ENCODE data around the gene TNS1.

TNS1 gene

DNA sequence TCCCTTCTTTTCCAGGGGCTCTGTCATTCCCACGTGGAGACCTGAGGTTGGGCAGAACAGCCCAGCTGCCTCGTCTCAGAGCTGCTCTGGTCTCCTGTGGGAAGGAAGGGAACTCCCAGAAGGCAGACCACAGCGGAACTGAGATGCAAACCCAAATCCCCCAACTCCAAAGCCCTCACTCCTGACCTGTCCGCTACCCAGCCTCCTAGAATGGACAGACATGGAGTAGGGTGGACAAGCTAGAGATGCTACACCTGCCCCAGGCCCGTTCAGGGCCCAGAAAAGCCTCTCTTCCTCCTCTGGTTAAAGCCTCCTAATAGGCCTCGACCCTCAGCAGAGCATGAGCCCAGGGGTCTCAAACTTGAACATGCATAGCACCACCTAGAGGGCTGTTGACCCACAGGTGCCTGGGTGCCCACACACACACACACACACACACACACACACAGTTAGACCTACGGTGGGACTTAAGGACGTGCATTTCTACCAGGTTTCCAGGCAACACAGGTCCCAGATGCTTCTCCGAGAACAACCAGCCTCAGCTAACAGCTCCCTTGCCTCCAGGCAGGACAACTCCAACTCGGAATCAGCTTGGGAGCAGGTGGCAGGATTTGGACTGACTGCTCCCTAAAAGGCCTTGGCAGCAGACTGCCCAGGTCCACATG, 93.5 kb downstream of the TNS1 start:
- DNase-seq = no peak

DNA sequence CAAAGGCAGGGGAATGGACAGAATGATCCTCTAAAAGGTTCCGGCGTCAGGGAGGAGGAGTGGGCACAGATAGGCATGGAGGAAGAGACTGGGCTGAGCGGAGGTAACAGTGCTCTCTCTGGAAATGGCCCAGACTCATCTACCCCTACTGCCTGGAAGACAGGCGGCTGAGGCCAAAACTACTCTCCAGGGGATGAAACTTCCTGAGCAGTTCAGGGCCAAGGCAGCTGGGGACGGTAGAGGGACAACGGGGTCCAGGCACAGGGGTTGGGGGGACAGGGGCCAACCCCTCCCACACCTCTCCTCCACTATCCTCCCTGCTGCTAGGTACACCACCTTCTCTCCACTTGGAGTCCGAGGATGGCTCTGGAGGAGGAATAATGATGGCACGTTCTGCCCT, 94.3 kb downstream of the TNS1 start:
- DNase-seq = no peak

GRCh38 chr2:217907266-217907665, 95.5 kb downstream of the TNS1 start:
- no peak for DNase-seq

DNA sequence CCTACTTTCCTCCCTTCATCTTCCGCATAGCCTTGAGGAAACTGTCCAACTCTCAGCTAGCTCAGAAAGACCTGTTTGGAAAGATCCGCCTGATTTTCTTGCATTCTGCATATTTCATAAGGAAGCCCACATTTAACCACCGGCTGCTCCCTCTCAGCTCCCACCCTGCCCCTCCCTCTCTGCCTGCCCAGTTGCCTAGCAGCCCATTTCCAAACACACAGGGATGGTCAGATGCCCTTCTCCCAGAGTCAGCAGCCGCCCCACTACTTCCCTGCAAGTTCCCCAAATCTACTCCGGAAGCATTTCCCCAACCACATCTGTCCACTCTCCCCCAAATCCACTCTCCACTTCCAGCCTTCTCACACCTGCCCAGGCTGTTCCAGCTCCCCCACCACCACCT, 96.0 kb downstream of the TNS1 start:
- no peak for DNase-seq

DNA sequence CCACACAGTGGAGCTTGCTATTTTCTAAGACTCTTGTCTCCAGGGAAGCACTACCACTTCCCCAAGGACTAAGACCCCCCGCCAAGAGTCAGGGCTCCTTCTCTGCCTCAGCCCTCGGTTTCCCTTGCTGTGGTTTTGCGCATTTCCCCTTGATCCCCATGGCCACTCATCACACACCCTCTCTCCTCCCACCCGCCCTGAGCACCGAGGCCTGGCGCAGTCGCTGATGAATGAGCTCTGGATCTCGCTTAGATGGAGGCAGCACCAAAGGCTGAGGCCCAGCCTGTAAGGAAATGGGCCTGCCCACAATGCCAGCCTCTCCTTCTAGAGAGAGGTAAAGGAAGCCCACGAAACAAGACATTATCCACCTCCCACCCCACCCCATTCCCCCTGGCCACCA, 96.9 kb downstream of the TNS1 start:
- DNase-seq = no peak

GRCh38 chr2:217905395-217905794, 97.4 kb downstream of the TNS1 start:
- DNase-seq = no peak

DNA sequence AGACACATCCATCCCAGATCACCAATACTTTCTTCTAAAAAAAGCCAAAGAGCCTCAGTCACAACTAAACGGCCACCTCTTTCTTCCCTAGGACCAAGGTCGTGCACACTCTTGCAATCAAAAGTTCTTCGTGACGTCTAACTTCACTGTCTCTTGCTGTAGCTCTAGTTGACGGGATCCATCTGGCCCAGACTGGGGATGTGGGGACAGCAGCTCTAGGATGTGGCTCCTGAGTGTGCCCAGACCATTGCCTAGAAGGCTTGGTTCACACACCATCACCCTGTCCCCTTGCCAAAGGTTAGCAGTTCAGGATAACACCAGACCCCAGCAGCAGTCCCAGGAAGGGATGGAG, 98.2 kb downstream of the TNS1 start:
- DNase-seq = no peak

DNA sequence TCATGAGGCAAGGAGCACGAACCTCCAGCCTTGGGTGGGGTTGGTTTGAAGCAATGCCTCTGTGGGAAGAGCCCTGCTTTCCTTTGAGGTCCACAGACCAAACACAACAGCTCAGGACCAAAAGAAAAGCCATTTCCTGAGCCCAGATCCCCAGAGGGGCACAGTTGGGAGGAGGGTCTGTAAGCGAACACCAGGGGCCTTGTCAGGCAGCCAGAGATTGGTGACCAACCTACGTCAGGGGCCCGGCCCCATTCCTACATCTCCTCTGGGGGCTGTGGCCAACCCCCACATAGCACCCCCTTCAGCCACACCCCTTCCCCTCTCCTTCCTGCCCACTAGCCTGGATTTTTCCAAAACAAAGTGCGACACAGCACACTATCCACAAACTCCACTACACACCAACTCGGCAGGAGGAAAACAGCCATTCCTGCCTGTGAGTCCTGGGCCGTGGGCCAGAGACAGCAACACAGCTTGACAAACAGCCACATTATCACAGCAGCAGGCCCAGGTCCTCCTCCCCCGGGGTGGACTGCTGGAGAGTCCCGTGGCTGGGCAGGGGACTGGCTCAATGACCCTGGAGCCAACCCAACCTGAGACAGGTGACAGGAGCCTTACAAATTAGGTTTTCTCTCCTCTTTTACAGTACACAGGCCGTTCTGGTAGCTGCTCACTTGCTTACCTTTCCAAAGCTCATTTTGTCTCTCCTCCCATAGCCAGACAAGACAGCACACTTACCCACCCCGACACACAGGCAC, 98.8 kb downstream of the TNS1 start:
- DNase-seq = no peak

GRCh38 chr2:217903142-217903858, 99.5 kb downstream of the TNS1 start:
- no peak for DNase-seq

DNA sequence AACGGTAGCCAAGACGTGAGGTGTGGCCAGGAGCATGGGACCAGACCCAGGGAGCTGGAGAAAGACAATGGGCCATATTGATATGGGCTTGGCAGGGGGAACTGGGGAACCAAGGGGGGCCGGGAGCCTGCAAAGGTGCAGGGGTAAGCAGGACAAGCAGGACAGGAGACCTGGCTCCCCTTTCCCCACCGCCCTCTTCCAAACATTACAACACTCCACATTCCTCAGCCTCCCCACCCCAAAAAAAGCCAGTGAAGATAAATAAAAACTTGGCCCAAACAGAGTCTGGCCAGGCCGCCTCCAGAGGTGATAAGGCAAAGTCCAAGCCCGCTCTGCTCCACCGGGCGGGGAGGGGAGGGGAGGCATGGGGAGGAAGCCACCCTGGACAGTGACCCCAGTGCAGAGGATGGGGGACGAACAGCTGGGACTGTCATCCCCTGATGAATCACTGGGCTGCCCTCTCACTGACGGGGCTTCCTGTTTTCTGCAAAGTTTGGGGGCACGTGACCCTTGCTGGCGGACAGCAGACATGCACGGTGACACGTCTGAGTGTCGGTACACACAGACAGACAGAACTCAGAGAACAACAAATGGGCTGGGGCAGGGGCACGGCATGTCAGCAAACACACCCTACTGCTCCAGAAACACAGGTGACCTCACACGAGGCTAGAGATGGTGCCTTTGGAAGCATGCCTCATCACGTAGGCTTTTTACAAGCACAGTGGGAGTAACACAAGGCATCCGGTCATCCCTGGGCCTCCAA, 100.2 kb downstream of the TNS1 start:
- peak; percentile 9 for DNase-seq

- no peak for DNase-seq
Observed at GRCh38 chr2:217901835-217902378, 100.9 kb downstream of the TNS1 start.

DNA sequence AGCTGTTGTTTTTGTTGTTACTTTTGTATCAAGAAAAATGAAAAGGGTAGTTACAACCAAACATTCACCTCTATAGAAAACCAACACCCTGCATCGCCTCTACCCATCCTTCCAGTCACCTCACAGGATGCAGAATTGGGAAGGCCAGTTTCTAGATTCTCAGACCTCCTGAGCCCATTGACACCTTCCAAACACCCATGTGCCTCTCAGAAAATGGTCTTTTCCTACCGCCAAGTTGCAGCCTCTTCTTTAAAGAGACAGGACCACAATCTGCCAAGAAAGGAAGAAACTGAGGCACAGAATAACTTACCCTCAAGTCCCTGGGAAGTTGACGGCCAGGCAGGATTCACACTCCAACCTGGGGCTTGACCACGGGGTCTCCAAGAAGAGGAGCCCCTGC, 101.4 kb downstream of the TNS1 start:
- DNase-seq = no peak

DNA sequence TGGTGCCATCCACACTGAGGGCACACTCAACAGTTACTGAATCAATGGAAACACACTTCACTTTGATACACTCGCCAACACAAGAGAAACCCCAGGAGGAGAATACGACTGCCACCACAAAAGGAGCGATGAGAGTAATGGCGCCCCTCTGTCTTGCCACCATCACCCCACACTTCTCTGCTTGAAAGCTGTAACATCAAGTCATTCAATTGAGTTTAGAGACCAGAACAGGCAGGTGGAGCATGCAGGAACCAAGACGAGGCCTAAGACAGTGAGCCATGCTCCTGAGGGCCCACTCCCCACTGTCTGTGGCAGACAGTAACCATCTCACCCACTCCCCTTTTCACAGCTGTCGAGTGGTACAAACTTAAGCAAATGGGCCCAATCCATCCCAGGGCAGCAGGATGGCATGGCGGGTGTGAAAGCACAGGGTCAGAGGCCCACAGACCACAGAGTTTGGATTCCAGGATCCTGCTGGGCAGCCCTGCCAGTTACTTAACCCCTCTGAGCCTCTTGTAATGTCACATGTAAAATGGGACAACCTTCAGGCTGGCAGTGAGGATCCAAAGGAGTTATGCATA, 101.9 kb downstream of the TNS1 start:
- no peak for DNase-seq

DNA sequence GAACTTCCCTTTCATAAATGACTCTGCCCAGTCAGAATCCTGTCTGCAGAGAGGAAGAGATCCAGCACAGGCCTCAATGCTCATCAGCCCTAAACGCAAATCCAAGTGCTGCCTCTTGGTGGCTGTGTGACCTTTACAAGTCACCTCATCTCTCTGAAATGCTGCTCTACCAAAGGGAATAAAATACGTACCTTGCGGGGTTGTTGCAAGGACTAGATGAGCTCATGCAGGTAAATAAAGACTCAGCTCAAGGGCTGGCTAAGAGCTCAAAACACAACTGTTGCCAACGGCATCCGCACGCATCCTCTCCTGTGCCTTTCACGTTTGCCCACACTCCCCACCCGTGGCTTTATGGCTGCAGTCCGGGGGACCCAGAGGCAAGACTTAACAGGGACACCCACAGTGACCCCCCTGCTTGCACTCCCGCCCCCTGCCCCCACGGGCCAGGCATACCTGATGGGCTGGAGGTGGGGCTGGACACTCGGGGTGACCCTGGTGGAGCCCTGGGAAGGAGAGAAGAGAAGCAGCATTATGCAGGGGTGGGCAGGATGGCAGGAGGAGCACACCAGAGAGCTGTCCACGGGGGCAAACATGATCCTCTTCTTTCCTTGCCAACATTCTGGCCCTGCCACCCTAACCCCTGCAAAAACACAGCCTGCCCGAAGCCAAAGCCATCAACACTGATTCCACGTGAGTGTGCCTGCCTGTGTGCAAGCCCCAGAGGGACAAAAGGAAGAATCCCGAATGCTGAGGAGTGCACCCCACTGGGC, 102.6 kb downstream of the TNS1 start:
- no peak for DNase-seq

- DNase-seq = peak; percentile 20
Observed at GRCh38 chr2:217899231-217900009, 103.4 kb downstream of the TNS1 start.

DNA sequence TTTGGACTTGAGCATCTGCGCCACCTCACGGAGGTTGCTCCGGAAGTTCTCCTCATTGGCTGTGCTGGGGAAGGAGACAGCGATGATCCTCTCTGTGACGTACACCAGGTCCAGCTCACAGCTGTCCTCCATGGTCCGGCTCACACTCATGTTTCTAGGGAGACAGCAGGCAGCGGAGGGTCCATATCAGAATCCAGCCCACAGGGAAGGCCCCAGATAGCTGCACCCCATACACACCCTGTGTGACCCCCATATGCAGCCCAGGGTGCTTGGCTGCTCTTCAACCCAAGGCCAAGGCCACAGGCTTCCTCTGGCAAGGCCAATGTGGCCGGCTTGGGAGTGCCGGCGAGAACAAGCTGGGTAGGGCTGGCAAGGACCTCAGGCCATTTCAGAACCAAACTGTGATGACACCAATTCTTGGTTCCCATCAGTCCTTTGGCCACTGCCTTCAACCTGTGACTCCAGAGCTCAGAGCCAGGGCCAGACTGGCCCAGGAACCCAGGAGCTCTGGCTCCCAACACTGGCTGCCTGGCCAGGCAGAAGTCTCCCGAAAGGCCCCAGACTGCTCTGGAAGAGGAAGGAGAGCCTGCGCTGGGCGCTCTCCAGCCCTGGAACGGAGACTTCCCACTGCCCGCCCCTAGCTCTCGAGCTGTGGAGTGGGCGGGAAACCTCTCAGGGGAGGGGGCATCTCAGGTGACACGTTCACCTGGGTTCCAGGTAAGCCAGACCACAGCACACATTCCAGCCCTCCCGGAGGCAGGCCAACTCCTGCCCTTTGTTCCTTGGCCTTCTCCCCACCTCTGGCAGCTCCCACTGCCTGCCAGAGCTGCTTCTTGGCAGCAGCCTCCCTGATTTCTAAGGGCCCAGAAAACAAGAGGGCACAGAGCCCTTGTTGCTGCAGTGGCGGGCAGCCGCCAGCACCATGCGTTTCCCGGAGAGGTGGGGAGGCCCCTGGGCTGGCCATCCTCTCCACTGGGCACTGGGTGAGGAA, 104.7 kb downstream of the TNS1 start:
- no peak for DNase-seq

DNA sequence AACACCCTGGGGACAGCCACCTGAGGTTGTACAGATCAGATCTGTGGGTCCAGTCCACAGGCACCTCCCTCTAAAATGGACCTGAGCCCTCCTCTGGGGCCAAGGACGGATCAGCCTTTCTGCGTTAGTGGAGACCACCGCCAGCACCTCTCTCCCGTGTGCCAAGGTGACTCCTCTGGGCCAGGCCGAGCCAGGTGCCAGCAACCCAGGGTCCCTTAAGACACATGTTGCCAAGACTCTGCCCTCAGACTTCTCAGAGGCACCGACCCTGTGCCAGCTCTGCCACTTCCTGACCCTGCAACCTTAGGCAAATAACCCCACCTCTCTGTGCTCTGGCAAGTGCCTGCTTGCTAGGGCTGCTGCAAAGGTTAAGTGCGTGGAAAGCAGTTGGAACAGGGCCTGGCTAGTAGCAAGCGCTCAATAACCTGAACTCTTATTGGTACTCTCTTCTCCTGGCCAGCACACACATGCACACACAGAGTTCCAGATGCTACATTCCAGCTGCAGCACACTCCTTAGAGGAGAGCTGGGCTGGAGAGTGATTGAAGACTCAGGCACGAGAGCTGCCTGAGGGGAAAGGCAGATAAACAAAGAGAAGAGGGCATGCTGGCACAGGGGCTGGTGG, 105.6 kb downstream of the TNS1 start:
- DNase-seq = no peak

DNA sequence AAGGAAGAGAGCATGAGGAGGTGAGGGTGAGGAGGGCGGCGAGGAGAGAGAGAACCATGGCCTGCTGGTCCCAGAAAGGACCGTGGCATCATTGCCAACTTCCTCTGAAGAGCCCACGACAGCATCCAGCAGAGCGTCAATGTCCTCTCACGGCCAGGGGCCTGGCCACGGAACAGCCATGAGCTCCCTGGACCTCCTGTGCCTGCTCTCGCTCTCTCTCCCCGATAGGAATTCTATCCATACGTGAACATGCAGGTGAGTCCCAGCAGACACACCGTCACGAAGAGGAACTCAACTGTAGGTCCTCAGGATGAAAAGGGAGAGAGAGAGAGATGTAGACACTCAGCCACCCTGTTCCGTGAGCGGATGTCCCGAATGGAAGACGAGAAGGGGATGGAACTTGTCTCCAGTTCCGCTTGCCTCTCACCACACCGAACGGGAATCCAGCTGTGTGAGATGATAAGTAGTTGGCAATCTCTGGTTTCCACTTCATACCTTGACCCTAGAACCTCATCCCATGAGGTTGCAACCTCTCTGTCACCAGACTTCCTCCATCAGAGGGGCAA, 107.6 kb downstream of the TNS1 start:
- DNase-seq = no peak

GRCh38 chr2:217893440-217893839, 109.4 kb downstream of the TNS1 start:
- DNase-seq = no peak

All from activated CD4-positive, alpha-beta T cell treated with anti-CD3 and anti-CD28 coated beads, Interleukin-10, Interleukin-2, amounts not matched to agents 100 ng/mL and 50 ng/mL, durations not matched to agents 16 hours and 8 hours (primary cell).